BJ (cell line): ENCODE results near the gene CFAP119. TPM values are rescaled to one million over a fixed set of nuclear protein-coding genes. Genes with fewer than 3 reads are reported as not detected.

Experiments
- CTCF ChIA-PET: fragments of 350-600 bp; formaldehyde crosslinking; extraction: SDS; loops from one replicate; lab custom pipeline; 2021; ENCODE audit warnings: antibody characterized with exemption, inconsistent platforms; lab: Yijun Ruan, JAX
- POLR2A ChIA-PET: fragments of 300-600 bp; sonication (Branson Sonifier 250); formaldehyde crosslinking; extraction: SDS; loops from one replicate; lab custom pipeline; 2021; ENCODE audit warnings: antibody characterized with exemption; lab: Charles Lee
- DNase-seq: peaks from one replicate; pipeline ENCODE4 v3.0.0-alpha.2; 2011; ENCODE audit warnings: low read depth
- H3K27me3 ChIP-seq: 2 replicates; pipeline ENCODE4 v1.6.0; 2011; ENCODE audit warnings: low read length; ENCODE audit not compliant: control insufficient read depth, insufficient read depth
- H3K36me3 ChIP-seq: 2 replicates; pipeline ENCODE4 v1.5.1; 2011; ENCODE audit warnings: low read length; ENCODE audit not compliant: control insufficient read depth, insufficient read depth
- H3K4me3 ChIP-seq: 2 replicates; pipeline ENCODE4 v1.5.1; 2011; ENCODE audit warnings: low read depth, mild to moderate bottlenecking, control low read depth, low read length
- CTCF ChIP-seq: IDR thresholded peaks from 2 replicates; pipeline ENCODE4 v1.5.1; 2011; ENCODE audit warnings: low read depth, mild to moderate bottlenecking, control low read depth, inconsistent platforms, low read length, moderate library complexity; ENCODE audit not compliant: insufficient read depth
- polyA plus RNA-seq: library from polyadenylated mRNA; depleted of rRNA; stranded (reverse); fragments of >200 nt; gene quantifications from 2 replicates; pipeline ENCODE4 v1.2.3, GENCODE V29; 2011

The CFAP119 gene
- polyA plus RNA-seq, 1 experiment = 4.7 TPM

DNA sequence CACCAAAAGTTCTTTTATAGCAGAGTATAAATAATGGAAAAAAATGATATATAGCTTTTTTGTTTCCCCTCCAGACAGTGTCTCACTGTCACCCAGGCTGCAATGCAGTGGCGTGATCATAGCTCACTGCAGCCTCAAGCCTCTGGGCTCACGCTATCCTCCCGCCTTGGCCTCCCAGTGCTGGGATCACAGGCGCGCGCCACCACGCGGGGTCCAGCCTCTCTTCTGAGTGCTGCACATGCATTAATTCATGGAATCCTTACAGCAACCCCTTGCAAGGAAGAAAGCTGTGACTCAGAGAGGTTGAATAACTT, 43.2 kb upstream of the CFAP119 start:
- Histone ChIP-seq H3K27me3 (no peaks in the 10 kb centered on the region), H3K4me3 (peak overlapping the region; percentile 79), H3K36me3 (no peaks in the 10 kb centered on the region)
- ChIA-PET POLR2A (interaction anchor here (0.5 to 1.8 kb wide), 5 partner anchors 9 to 278 kb away, joined by 3 to 8 read pairs (median 5); partner anchors contain the start of gene ZNF629), CTCF (interaction anchor here (0.8 to 4.5 kb wide), 6 partner anchors 9 to 97 kb away, joined by 3 to 23 read pairs (median 6); partner anchors contain the start of gene ZNF629)
- no peak for DNase-seq
- no peak for TF ChIP-seq CTCF

DNA sequence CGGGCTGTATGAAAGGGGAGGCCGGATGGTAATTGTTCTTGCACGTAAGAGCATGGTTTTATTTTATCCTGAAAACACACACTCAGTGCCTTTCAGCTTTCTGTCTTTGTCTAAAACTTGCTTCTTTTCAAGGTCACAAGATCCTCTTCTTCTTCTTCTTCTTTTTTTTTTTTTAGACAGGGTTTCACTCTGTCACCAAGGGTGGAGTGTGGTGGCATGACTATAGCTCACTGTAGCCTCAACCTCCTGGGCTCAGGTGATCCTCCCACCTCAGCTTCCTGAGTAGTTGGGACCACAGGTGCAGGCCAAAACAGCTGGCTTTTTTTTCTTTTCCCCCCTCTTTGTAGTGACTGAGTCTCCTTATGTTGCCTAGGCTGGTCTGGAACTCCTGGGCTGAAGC, 41.1 kb upstream of the CFAP119 start:
- no peaks in the 10 kb centered on the region for H3K27me3 ChIP-seq
- POLR2A ChIA-PET = interaction anchor here (0.7 kb wide), 2 partner anchors 10 to 35 kb away, joined by 3 to 9 read pairs; no protein-coding TSS in a partner anchor
- DNase-seq = no peak

GRCh38 chr16:30797670-30798309, 35.9 kb upstream of the CFAP119 start:
- Histone ChIP-seq H3K36me3 (no peaks in the 10 kb centered on the region), H3K27me3 (peaks cover 1% of the 10 kb centered on the region; the same call in 1 of the 2 replicates), H3K4me3 (no peak overlapping the region)
- POLR2A ChIA-PET = interaction anchor here (0.6 kb wide), 1 partner anchor 50 kb away, joined by 3 read pairs; no protein-coding TSS in a partner anchor
- CTCF ChIA-PET = interaction anchor here (0.6 to 1.6 kb wide), 3 partner anchors 10 to 17 kb away, joined by 4 read pairs; partner anchors contain the start of gene ZNF629
- no peak for DNase-seq
- no peak for TF ChIP-seq CTCF

More for the DNA sequence above, 41.1 kb upstream of the CFAP119 start:
- TF ChIP-seq CTCF = no peak
- Histone ChIP-seq H3K4me3 (no peak overlapping the region), H3K36me3 (no peaks in the 10 kb centered on the region)
- CTCF ChIA-PET = interaction anchor here (0.7 to 2.0 kb wide), 2 partner anchors 9 to 12 kb away, joined by 3 to 6 read pairs; no protein-coding TSS in a partner anchor

GRCh38 chr16:30794634-30795033, 32.8 kb upstream of the CFAP119 start:
- peaks cover 1% of the 10 kb centered on the region; the same call in 1 of the 2 replicates for H3K27me3 ChIP-seq
- ChIA-PET CTCF (interaction anchor here (1.0 kb wide), 1 partner anchor 8 kb away, joined by 3 read pairs; no protein-coding TSS in a partner anchor), POLR2A (no interaction called here)
- H3K4me3 ChIP-seq = no peak overlapping the region
- no peak for DNase-seq
- H3K36me3 ChIP-seq = no peaks in the 10 kb centered on the region
- no peak for TF ChIP-seq CTCF

- no peak for TF ChIP-seq CTCF
- POLR2A ChIA-PET = interaction anchor here (0.6 kb wide), 1 partner anchor 9 kb away, joined by 3 read pairs; no protein-coding TSS in a partner anchor
- Histone ChIP-seq H3K36me3 (no peaks in the 10 kb centered on the region), H3K4me3 (no peak overlapping the region), H3K27me3 (peaks cover 1% of the 10 kb centered on the region; the same call in 1 of the 2 replicates)
- no peak for DNase-seq
- CTCF ChIA-PET = interaction anchor here (1.0 to 1.3 kb wide), 5 partner anchors 9 to 109 kb away, joined by 3 to 4 read pairs (median 3); no protein-coding TSS in a partner anchor
These were observed 31.7 kb upstream of the CFAP119 start for GRCh38 chr16:30793508-30794069.
